Measurements from ENCODE around the gene FRMD4A.

DNA sequence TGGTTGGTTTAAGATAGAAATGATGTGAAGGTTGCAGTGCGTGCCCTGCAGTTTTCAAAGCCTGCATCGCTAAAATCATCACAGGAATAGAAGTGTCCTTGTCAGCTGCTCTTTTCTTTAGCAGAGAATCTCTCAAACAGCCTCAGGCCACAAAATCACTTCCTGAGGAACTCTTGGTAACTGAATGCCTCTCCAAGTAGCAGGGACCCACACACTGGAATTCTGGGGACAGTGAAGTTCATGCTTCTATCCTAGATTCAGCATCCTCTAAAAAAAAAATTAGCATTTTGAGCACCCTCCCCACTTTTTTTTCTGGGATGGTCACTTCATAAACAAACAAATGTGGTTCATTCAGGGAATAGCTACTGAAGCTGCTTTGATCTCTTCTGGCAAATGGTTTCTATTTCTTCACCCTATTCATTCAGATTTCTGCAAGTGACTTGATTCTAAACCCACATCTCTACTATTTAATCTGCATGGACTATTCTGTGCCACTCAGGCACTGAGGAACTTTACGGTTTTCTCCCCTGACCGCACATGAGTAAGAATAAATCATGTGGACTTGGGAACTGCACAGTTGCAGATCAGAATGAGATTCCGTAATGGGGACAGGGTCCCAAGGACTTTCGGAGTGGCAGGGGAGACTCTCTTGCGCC is 306.9 kb downstream of the FRMD4A start:
- TF ChIP-seq, protein P1, sequence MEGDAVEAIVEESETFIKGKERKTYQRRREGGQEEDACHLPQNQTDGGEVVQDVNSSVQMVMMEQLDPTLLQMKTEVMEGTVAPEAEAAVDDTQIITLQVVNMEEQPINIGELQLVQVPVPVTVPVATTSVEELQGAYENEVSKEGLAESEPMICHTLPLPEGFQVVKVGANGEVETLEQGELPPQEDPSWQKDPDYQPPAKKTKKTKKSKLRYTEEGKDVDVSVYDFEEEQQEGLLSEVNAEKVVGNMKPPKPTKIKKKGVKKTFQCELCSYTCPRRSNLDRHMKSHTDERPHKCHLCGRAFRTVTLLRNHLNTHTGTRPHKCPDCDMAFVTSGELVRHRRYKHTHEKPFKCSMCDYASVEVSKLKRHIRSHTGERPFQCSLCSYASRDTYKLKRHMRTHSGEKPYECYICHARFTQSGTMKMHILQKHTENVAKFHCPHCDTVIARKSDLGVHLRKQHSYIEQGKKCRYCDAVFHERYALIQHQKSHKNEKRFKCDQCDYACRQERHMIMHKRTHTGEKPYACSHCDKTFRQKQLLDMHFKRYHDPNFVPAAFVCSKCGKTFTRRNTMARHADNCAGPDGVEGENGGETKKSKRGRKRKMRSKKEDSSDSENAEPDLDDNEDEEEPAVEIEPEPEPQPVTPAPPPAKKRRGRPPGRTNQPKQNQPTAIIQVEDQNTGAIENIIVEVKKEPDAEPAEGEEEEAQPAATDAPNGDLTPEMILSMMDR (IDR thresholded peaks at IDR 0.05), result no peak
- no peak for TF ChIP-seq POLR2A (IDR thresholded peaks at IDR 0.05)
- no peak for TF ChIP-seq POLR2AphosphoS5 (IDR thresholded peaks at IDR 0.05)
- no peak for TF ChIP-seq EP300 (IDR thresholded peaks at IDR 0.05; ENCODE audit: low read depth)
